K562 (cell line): Measurements from ENCODE around the gene DMAC2. TPM values are rescaled to one million over a fixed set of nuclear protein-coding genes. Genes with fewer than 3 reads are reported as not detected.
A peak's percentile ranks its signal among the peaks of the same experiment; 100 is the strongest.

Experiments used
- CBFA2T2 ChIP-seq: fragments of 450-650 bp; conservative IDR thresholded peaks from 2 replicates; pipeline ENCODE4 v1.6.1; 2017; ENCODE audit warnings: mild to moderate bottlenecking
- DMBX1 ChIP-seq: fragments of 250-450 bp; sonication (Bioruptor Pico); IDR thresholded peaks from 2 replicates; pipeline ENCODE4 v1.8.0; 2022; ENCODE audit warnings: inconsistent platforms, mild to moderate bottlenecking, moderate library complexity, borderline replicate concordance
- GATAD2A ChIP-seq: fragments of 450-650 bp; IDR thresholded peaks from 2 replicates; pipeline ENCODE4 v1.6.1; 2017
- MEF2D ChIP-seq: conservative IDR thresholded peaks from 2 replicates; pipeline ENCODE4 v1.6.1; 2016; ENCODE audit warnings: low read depth, missing genetic modification characterization, missing compliant biosample characterization
- NFE2L1 ChIP-seq: fragments of 450-650 bp; IDR thresholded peaks from 2 replicates; pipeline ENCODE4 v1.6.1; 2016; ENCODE audit warnings: missing genetic modification characterization, low read depth, mild to moderate bottlenecking, missing compliant biosample characterization, moderate library complexity, borderline replicate concordance
- PKNOX1 ChIP-seq: fragments of 450-650 bp; IDR thresholded peaks from 2 replicates; pipeline ENCODE4 v1.6.1; 2016
- PML ChIP-seq: IDR thresholded peaks from 2 replicates; pipeline ENCODE4 v1.6.1; 2012; ENCODE audit warnings: low read length, inconsistent platforms
- SAFB2 ChIP-seq: fragments of 200-400 bp; formaldehyde crosslinking; IDR thresholded peaks from 2 replicates; pipeline ENCODE4 v1.6.1; 2018; ENCODE audit warnings: borderline replicate concordance, low read length, low read depth, moderate library complexity; ENCODE audit not compliant: severe bottlenecking
- SIX5 ChIP-seq, 2 experiments: IDR thresholded peaks; 2 replicates each; pipeline ENCODE4 v1.6.1; 2011; ENCODE audit warnings: low read length in 2 of 2, borderline replicate concordance in 1 of 2, low read depth in 1 of 2, mild to moderate bottlenecking in 1 of 2, moderate library complexity in 1 of 2; ENCODE audit not compliant: insufficient read depth in 1 of 2
- SPI1 ChIP-seq: IDR thresholded peaks from 2 replicates; pipeline ENCODE4 v1.6.1; 2011; ENCODE audit warnings: low read depth, low read length, control low read depth, borderline replicate concordance
- TRIM24 ChIP-seq, 2 experiments: fragments of 450-650 bp; IDR thresholded peaks; 2 replicates each; pipeline ENCODE4 v1.6.1; 2016
- ZFPM2 ChIP-seq: fragments of 250-450 bp; sonication (Bioruptor Pico); IDR thresholded peaks from 2 replicates; pipeline ENCODE4 v1.5.1; 2022; ENCODE audit warnings: mild to moderate bottlenecking
- ZNF780A ChIP-seq: fragments of 250-450 bp; sonication (Bioruptor Pico); IDR thresholded peaks from 2 replicates; pipeline ENCODE4 v1.5.0; 2021; ENCODE audit warnings: mild to moderate bottlenecking
- polyA plus RNA-seq, 8 experiments: library from polyadenylated mRNA; depleted of rRNA in 4 of 8; stranded (reverse) in 5 of 8; unstranded in 3 of 8; fragments of >200 nt; fragmentation: Nextera tagmentation in 2 of 8; fragmentation: Illumina TruSeq in 1 of 8; extraction: Ambion mirVana in 2 of 8; extraction: Trizol in 1 of 8; gene quantifications; 2 replicates each; pipeline versions ENCODE4 v1.2.1 to v1.2.3, GENCODE V29; 2011 to 2014; ENCODE audit warnings: inconsistent platforms in 1 of 8, missing spikeins in 1 of 8
- total RNA-seq, 7 experiments: library from RNA; depleted of rRNA in 6 of 7; stranded (reverse); fragments of >200 nt in 6 of 7; fragmentation: Illumina TruSeq in 2 of 7; extraction: Trizol in 2 of 7; gene quantifications; 2 replicates each; pipeline versions ENCODE4 v1.2.1 to v1.2.3, GENCODE V29; 2011 to 2021; ENCODE audit warnings: low replicate concordance in 1 of 7
- TF ChIP-seq, protein P1 (sequence below): fragments of 450-650 bp; formaldehyde crosslinking; IDR thresholded peaks from 2 replicates; pipeline ENCODE4 v1.4.0; 2022; ENCODE audit warnings: mild to moderate bottlenecking, moderate library complexity
- TF ChIP-seq, protein P2 (sequence below): fragments of 250-450 bp; sonication (Bioruptor Pico); IDR thresholded peaks from 2 replicates; pipeline ENCODE4 v1.8.0; 2021; ENCODE audit warnings: mild to moderate bottlenecking, moderate library complexity
- TF ChIP-seq, protein P3 (sequence below): fragments of 250-450 bp; sonication (Bioruptor Pico); IDR thresholded peaks from 2 replicates; pipeline ENCODE4 v1.8.0; 2022; ENCODE audit warnings: moderate library complexity, mild to moderate bottlenecking, inconsistent platforms
- TF ChIP-seq, protein P4 (sequence below): fragments of 250-450 bp; sonication (Bioruptor Pico); IDR thresholded peaks from 2 replicates; pipeline ENCODE4 v1.5.0; 2020; ENCODE audit warnings: mild to moderate bottlenecking, borderline replicate concordance

DMAC2 gene
- total and polyA plus RNA-seq, 9 of the 15 experiments (the other 6 are each of a cell fraction or from before 2014, with no cell fraction given), result 12.9 to 61.2 (median 43.1) TPM

- TF ChIP-seq, protein P1, sequence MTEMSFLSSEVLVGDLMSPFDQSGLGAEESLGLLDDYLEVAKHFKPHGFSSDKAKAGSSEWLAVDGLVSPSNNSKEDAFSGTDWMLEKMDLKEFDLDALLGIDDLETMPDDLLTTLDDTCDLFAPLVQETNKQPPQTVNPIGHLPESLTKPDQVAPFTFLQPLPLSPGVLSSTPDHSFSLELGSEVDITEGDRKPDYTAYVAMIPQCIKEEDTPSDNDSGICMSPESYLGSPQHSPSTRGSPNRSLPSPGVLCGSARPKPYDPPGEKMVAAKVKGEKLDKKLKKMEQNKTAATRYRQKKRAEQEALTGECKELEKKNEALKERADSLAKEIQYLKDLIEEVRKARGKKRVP (CRISPR knock-in tag), result peak; percentile 48; the same call in 1 of the 2 replicates
- TF ChIP-seq SIX5 (IDR thresholded peaks at IDR 0.05; ENCODE audit: borderline replicate concordance in 1 of 2, insufficient read depth in 1 of 2, low read depth in 1 of 2, low read length in 2 of 2) (no peak), TRIM24 (IDR thresholded peaks at IDR 0.05) (no peak), GATAD2A (peak; percentile 64; the same call in 1 of the 2 replicates), MEF2D (tag) (no peak), SAFB2 (no peak), NFE2L1 (tag) (no peak), ZNF780A (CRISPR knock-in tag) (no peak), CBFA2T2 (no peak), SPI1 (peak; percentile 68; the same call in 1 of the 2 replicates), DMBX1 (CRISPR knock-in tag) (no peak), PML (peak; percentile 72), PKNOX1 (peak; percentile 79), ZFPM2 (no peak)
- TF ChIP-seq, protein P2, sequence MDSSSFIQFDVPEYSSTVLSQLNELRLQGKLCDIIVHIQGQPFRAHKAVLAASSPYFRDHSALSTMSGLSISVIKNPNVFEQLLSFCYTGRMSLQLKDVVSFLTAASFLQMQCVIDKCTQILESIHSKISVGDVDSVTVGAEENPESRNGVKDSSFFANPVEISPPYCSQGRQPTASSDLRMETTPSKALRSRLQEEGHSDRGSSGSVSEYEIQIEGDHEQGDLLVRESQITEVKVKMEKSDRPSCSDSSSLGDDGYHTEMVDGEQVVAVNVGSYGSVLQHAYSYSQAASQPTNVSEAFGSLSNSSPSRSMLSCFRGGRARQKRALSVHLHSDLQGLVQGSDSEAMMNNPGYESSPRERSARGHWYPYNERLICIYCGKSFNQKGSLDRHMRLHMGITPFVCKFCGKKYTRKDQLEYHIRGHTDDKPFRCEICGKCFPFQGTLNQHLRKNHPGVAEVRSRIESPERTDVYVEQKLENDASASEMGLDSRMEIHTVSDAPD (CRISPR knock-in tag), result no peak
- TF ChIP-seq, protein P3, sequence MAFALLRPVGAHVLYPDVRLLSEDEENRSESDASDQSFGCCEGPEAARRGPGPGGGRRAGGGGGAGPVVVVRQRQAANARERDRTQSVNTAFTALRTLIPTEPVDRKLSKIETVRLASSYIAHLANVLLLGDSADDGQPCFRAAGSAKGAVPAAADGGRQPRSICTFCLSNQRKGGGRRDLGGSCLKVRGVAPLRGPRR, result no peak
- TF ChIP-seq, protein P4, sequence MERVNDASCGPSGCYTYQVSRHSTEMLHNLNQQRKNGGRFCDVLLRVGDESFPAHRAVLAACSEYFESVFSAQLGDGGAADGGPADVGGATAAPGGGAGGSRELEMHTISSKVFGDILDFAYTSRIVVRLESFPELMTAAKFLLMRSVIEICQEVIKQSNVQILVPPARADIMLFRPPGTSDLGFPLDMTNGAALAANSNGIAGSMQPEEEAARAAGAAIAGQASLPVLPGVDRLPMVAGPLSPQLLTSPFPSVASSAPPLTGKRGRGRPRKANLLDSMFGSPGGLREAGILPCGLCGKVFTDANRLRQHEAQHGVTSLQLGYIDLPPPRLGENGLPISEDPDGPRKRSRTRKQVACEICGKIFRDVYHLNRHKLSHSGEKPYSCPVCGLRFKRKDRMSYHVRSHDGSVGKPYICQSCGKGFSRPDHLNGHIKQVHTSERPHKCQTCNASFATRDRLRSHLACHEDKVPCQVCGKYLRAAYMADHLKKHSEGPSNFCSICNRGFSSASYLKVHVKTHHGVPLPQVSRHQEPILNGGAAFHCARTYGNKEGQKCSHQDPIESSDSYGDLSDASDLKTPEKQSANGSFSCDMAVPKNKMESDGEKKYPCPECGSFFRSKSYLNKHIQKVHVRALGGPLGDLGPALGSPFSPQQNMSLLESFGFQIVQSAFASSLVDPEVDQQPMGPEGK, result no peak
Measured at GRCh38 chr19:41397086-41398049, 42.3 kb downstream of the DMAC2 start, which contains the start of the genes BCKDHA and EXOSC5 (continued).
